T-helper 1 cell (primary cell): ENCODE results near the gene EWSR1.
A peak's percentile ranks its signal among the peaks of the same experiment; 100 is the strongest.
"Not testable (repeated sequence)": the region's sequence is repeated elsewhere in the genome, so short reads cannot be mapped to it uniquely, and the experiment has no call there.

ENCODE experiments used
- DNase-seq, 5 donors: peaks; one replicate each; pipeline ENCODE4 v3.0.0-alpha.2; 2012 to 2020
- total RNA-seq, 4 donors: gene quantifications; one replicate each; lab custom pipeline; 2026; lab: John Stamatoyannopoulos, UW

EWSR1 gene
- total RNA-seq: 325 to 356 (median 341) reads per million in 4 donors

DNA sequence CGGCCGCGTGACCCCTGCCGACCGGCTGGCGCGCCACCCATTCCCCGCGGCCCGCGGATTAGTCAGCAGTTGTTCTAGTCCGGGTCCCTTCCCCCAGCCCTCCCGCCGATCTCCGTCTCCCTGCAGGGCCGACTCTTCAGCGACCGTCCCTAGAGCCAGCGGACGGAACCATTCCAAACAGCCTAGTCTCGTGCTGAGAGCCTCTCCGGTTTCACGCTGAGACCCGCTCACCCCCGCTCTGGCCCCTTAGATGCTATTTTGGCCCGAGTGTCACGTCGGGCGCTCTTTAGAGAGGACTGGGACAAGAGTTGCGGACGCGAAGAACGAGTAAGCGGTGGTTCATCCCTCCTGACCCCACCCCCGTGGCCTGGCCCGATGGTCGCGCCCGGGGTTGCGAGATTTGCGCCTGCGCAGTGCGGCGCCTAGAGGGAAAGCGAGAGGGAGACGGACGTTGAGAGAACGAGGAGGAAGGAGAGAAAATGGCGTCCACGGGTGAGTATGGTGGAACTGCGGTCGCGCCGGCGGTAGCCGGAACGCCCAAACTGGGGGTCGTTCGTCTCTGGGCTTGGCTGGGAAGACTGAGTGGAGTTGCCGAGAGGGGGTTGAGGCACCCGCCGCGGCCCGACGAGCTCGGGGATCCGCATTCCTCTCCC is at the start of gene EWSR1, which contains the start of gene RHBDD3:
Gene EWSR1, plus strand, starts transcription at position 411 of the 653 bp plus-strand sequence. Its CDS starts 69 bp downstream, at position 480.
Gene RHBDD3, minus strand, starts transcription at position 124 of the 653 bp plus-strand sequence. CDS start 2,355 bp downstream, outside the sequence.
- DNase-seq: peak; percentile 86 to 94 (median 90)

DNA sequence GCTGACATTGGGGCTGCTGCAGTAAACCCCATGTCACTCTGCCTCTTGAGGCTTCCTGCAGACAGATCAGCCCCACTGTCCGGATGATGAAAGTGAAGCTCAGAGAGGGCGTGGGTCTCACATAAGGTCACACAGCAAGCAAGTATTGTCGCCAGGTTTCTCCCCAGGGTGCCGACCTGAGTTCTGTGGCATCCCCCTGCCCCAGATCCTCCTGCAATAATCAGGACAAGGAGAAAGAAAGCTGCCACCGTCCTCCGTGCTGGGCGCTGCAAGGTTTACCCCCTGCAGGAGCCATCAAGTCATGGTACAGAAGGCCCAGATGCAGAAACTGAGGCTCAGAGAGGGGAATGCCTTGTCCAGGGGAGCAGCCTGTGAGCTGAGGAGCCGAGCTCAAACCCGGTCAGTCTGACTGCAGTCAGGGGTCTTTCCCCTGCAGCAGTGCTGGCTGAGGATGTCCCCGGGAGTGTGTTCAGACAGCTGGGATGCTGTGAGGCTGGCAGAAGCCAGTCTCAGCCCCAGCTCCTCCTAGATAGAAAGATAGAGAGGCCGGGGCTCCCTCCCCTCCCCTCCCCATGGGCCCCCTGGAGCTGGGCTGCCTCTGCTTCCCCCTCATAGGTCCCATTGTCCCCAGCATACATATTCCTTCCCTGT is 49.2 kb upstream of the EWSR1 start:
- no peak for DNase-seq

GRCh38 chr22:29219409-29219782 is 48.7 kb upstream of the EWSR1 start:
- DNase-seq: not testable (repeated sequence)

DNA sequence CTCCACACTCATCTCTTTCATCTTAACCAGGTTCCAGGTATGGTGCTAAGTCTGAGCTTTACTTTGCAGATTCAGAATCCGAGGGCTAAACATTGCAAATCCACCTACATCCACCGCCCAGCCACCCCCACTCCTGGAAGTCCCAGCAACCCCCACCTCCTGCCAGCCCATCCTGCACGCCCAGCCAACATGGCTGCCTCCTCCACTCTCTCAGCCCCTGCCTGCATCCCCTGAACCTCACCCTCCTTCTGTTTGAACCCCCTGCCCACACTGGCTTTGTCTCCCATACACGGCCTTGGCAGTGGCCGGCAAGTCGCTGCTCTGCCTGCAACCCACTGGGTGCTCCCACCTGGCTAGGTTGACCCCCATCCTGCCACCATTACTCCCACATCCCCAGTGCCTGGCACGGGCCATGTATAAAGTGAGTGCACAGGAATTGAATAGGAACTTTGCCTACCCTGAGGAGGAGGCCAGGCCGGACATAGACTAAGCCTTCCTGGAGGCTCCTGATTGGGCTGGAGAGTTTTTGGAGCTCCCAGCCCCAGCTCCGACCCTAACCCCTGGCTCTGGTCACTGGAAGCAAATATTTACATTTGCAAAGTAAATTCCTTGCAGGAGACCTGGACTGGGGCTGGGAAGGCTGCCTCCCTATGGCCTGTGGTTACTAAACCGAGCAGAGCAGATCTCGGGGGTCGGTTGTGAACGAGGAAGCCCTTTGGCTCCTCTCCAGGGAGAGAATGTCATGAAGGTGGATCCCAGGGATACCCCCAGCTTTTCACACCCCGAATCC is 48.0 kb upstream of the EWSR1 start:
- no peak for DNase-seq

GRCh38 chr22:29224121-29224858 is 43.8 kb upstream of the EWSR1 start:
- DNase-seq: no peak

- no peak for DNase-seq
Measured at GRCh38 chr22:29224859-29225410, 43.1 kb upstream of the EWSR1 start.

- DNase-seq: no peak
Measured at GRCh38 chr22:29225422-29226090, 42.5 kb upstream of the EWSR1 start.

DNA sequence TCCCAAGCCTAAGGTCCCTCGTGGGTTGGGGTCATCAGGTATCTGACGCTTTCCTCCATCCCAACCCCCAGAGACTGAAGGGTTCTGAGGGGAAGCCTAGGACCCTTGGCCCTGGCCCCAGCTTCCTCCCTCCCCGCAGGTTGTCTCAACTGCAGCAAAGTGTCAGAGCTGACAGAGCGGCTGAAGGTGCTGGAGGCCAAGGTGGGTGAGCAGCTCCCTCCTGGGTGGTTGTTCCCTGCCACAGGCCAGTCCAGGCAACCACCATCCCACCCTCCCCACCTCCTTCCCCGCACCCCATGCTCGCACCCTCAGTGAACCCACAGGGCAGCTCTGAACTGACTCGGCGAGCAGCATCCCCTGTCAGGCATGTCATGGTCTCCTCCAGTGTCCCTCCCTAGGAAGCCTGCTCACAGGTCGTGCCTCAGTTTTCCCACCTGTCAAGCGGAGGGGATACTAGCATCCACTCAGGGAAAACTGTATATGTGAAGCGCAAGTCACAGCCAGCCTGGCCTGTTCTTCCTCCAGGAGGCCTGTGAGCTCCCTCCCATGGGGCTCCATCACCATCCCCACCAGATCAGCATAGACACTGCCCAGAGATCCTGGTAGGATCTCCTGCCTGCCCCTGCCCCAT is 41.6 kb upstream of the EWSR1 start:
- DNase-seq: no peak

DNA sequence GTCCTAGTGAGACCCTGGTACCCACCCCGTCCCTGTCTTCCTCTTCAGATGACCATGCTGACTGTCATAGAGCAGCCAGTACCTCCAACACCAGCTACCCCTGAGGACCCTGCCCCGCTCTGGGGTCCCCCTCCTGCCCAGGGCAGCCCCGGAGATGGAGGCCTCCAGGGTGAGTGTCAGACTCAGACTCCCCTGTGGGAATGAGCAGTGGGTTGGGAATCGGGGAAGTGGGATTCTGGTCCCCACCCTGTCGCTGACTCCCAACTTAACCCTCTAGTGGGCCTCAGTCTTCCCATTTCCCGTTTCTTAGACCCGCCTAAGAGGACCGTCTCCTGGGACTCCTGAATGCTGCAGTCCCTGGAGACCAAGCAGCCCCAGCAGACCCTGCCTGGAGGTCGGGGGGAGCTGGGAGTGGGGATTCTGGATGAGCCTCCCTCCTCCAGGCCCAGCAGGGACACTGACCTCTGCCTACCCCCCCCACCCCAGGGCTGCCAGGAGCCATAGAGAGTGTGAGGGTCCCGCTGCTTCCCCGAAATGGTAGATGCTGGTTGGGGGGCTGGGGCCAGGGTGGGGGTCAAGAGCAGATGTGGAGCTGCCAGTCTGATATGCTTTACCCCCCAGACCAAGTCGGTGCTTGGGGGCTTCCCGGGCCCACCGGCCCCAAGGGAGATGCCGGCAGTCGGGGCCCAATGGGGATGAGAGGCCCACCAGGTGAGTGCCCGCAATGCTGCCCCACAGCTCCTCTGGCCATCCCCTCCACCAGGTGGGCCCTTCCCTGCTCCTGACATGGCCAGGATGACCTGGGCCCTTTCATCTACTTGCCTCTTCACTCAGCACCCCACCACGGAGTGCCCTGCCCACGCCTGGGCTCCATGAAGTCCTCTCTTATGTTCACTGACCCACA is 36.8 kb upstream of the EWSR1 start:
- no peak for DNase-seq

DNA sequence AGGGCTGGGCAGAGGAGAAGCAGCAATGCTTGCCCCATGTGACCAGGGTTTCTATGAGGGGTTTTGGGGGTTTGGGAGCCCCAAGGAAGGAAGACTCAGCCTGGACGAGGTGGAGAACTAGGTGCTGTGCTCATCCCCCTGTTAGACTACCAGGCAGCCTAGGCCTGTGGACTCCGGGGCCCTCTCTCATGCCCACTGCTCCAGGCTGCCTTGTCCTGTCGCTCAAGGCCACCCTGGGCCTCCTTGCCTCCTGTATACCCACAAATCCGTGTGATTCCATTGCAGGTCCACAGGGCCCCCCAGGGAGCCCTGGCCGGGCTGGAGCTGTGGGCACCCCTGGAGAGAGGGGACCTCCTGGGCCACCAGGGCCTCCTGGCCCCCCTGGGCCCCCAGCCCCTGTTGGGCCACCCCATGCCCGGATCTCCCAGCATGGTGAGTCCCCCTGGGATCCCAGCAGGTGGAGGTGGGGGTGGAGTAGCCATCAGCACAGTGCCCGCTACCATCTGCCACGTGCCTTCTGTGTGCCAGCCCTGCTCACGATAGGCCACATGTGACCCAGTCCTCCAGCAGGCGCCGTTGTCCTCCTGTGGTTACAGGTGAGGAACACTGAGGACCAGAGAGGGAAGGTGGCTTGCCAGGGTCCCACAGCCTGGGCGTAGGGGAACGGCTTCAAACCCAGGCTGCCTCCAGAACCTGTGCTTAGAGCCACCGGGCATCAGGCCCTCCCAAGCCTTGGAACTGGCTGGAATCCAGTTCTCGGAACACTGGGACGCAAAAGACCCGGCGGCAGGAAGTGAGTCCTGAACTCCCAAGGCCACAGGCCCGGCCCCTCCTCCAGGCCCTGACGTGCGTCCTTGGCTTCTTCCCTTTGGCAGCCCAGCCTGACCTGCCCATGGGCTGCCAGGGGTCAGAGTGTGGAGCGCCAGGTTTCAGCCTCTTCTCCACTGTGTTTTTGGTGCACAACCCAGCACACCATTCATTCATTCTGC is 35.8 kb upstream of the EWSR1 start:
- DNase-seq: no peak

- DNase-seq: no peak
Measured at GRCh38 chr22:29233277-29233877, 34.7 kb upstream of the EWSR1 start.

DNA sequence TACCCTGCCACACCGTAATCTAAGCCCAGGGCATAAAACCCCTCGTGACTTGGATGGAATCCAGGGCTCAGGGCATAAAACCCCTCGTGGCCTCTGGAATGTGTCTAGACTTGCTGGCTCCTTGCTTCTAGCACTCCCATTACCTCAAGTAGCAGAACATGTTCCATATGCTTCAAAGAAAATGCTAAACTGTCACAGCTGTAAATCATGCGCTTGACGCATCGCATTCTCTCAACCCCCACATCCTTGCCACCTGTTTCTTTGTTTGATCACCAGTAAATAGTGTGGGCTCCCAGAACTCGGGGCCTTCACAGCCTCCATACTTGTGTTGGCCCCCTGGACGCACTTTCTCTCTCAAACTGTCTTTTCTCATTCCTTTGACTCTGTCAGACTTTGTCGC is 27.6 kb upstream of the EWSR1 start:
- DNase-seq: not testable (repeated sequence)

GRCh38 chr22:29243874-29244446 is 24.1 kb upstream of the EWSR1 start:
- no peak for DNase-seq

GRCh38 chr22:29244785-29245625 is 23.1 kb upstream of the EWSR1 start:
- no peak for DNase-seq

- DNase-seq: peak in 4 of 5 donors; percentile 35 to 57 (median 48)
Measured at GRCh38 chr22:29245626-29246385, 22.3 kb upstream of the EWSR1 start.

GRCh38 chr22:29247891-29248290 is 20.2 kb upstream of the EWSR1 start:
- DNase-seq: not testable (repeated sequence)
